Measurements from ENCODE around the gene CHD2.

- TF ChIP-seq CTCF (IDR thresholded peaks at IDR 0.05; ENCODE audit: insufficient read depth, low read depth, low read length), result no peak
- no peak for TF ChIP-seq EZH2 (IDR thresholded peaks at IDR 0.05; ENCODE audit: insufficient read depth, low read length)
These were observed 43.5 kb downstream of the CHD2 start for GRCh38 chr15:92943581-92943980.

All from astrocyte (in vitro differentiated cells and primary cell).